Sciatic nerve (tissue), 2 donors: ENCODE results near the gene CLCN7. TPM values are rescaled to one million over a fixed set of nuclear protein-coding genes. Genes with fewer than 3 reads are reported as not detected.
A peak's percentile ranks its signal among the peaks of the same experiment; 100 is the strongest.

Source experiments
- ATAC-seq: fragments of 200-7000 bp; cut with Tn5 transposase; one replicate; pipeline ENCODE4 v1.9.1; 2020; ENCODE audit warnings: mild to moderate bottlenecking, moderate library complexity
- DNase-seq: peaks from one replicate; pipeline ENCODE4 v3.0.0-alpha.2; 2020; ENCODE audit warnings: low spot score
- intact Hi-C: fragments of 100-400 bp; cut with DNase I; formaldehyde crosslinking; loops from one replicate; pipeline ENCODE4 v1.14.2; 2022
- total RNA-seq: library from RNA; stranded (reverse); fragmentation: NEBNext Ultra II Directional; extraction: Animal tissue kit (Norgen Biotek cat#: 25700); gene quantifications from one replicate; pipeline ENCODE4 v1.2.1, GENCODE V29; 2021
- donor health status: DM: no; HTN: no; CAD: no.
- donor health status: DM: no; HTN: no; CAD: no.

The CLCN7 gene
- total RNA-seq, 1 donor from 2014 or later, result 67.0 TPM

DNA sequence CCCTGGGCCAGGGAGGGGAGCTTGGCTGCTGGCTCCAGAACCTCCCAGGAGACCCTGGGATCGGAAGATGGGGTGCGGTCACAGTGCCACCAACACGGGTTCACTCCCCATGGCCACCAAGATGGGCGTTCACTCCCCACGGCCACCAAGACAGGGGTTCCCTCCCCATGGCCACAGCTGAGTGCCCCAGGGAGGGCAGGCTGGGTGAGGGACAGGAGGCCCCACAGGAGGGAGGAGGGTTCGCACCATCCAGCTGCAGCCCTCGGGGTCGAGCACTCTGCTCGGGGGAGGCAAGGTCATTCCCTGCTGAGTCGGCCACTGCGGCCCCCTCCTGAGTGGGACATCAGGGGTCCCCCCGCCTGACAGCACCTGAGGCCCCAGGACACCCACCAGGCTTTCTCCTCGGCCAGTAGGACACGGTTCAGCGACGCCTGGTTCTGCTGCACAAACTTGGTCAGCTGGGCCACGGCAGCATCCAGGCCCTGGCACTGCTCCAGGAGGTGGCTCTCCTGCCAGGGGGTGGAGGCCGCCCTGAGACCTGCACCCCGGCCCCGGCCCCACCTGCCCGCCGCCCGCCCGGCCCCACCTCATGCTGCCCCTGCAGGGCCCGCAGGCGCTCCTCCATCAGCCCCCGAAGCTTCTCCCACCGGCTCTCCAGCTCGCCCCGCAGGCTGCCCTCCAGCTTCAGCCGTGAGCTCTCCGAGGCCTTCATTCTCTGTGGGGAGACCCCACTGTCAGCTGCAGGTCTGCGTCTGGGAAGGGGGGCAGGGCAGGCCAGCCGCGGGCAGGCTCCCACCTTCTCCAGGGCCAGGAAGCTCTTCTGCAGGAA, 36.4 kb downstream of the CLCN7 start:
- intact Hi-C loops, result no loop called here
- no peak for DNase-seq
- no peak for ATAC-seq

DNA sequence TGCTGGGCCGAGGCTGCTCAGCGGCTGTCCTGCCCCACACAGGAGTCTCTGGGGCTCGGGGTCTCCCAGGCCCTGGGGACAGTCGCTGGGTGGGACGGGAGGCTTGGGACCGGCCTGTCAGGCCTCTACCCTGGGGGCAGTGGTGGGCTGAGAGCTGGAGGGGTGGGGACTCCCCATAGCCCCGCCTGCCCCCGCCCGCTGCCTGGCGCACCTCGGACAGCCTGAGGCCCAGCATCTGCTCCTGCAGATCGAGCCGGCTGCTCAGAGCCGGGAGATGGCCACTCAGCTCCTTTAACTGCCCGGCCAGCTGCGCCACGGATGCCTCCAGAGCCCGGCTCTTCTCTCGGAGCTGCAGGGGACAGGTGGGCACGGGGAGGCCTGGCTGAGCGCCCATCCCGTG, 37.2 kb downstream of the CLCN7 start:
- DNase-seq (no peak), ATAC-seq (no peak)
- intact Hi-C loops, result no loop called here

DNA sequence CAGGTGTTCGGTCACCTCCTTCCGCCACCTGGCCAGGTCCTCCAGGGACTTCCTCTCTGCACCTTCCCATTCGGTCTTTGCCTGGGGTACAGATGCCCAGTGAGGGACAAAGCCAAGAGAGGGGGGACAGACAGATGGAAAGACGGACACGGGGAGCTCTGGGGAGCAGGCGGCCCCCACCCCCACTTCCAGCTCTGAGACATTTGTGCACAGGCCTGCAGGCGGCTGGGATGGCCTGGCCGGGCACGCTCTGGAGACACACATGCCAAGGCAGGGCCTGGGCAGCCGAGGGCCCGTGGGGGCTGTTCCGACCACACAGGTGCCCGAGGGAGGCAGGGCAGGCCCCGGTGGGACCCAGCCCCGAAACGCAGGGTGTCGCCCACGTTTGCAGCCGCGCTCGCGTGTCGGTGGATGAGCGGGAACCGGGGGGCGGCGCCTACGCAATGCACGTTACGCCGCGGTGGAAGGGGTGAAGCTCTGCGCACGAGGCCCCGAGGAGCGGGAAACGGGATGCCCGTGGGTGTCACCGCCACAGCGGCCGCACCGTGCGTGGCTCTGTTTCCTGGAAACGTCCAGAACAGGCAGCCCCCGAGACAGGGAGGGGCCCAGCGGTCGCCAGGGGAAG, 38.0 kb downstream of the CLCN7 start:
- DNase-seq (no peak), ATAC-seq (no peak)
- intact Hi-C loops, result no loop called here

DNA sequence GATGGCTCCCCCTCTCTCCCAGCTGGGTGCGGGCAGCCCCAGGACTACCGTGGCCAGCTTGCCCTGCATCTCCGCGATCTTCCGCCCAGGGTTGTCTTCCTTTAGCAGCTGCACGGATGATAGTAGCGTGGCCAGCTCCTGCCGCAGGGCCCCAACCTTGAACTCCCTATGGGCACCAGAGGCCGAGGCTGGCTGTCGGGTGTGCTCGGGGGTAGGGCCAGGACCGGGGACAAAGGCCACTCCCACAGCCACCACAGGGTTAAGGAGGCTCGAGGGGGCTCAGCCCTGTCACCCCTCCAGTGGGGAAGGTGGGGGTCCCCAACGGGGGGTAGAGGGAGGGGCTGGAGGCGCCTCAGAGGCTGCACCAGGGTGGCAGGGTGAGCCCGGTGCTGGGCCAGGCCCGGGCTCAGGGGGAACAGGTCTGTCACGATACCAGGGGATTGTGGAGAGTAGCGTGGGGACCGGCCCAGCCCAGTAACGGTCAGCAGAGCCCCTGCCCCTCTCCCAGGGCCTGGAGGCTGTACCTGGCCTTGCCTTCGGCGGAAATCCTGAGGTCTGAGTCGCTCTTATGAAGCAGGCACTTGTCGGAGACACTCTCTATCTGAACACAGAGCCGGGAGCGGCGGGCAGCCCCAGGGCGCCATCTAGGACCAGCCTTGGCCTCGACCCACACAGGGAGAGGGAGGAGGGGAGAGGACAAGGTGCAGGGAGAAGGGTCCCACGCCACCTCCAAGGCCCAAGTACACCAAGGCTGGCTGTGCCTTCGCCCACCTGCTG, 38.7 kb downstream of the CLCN7 start:
- DNase-seq, result no peak
- ATAC-seq, result no peak
- intact Hi-C loops, result no loop called here

DNA sequence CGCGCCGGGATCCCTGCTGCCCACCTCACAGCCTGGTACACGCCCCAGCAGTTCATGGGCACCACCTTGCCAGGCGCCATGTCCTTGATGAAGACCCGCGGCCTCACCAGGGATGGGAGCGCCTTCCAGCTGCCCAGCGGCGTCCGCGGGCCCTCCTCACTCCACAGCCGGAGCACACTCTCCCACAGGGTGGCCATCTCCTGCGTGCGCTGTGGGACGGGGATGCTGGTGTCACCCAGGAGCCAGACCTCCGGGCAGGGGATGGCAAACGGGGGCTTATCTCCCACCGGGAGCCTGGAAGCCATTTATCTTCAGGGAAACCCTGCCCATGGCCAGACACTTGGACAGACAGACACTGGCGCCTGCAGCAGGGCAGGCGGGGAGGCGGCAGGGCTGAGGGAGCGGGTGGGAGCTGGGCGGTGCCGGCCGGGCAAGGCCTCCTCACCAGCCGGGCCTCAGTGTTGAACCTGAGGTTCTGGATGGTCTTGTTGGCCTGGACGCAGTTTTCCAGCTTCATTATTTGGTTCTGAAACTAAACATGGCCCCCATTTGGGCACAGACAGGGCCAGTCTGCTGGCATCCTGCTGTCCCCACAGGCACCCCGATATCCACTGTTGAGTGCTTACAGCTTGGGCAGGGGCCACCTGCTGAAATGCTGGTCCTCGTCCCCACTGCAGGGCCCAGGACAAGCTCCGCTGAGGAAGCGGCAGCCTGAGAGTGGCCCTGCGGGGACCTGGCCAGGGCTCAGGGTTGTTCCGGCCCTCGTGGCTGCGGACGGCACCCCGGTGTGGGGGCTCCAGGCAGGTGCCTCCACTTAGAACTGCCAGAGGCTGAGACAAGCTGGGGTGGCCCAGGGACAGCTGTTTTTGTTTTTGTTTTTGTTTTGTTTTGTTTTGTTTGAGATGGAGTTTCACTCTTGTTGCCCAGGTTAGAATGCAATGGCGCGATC, 39.9 kb downstream of the CLCN7 start:
- intact Hi-C loops, result no loop called here
- ATAC-seq, result no peak
- DNase-seq, result no peak

DNA sequence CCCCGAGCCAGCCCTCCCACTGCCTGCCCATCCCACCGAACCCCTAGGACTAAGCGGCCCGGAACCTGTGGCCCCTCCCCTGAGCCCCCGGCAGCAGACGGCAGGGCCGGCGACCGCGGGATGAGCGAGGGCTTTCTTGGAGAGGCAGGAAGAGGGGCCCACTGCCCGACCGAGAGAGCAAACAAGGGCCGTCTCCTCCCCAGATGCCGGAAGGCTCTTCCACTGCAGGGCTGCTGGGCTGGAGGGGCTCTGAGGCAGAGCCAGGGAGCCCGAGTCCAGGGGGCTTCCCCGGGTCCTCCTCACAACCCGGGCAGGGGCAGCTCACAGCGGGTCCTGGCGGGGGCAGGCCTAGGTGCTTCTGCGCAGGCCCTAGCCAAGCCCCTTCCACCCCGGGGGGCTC, 41.1 kb downstream of the CLCN7 start:
- ATAC-seq (no peak), DNase-seq (no peak)
- intact Hi-C loops, result no loop called here

DNA sequence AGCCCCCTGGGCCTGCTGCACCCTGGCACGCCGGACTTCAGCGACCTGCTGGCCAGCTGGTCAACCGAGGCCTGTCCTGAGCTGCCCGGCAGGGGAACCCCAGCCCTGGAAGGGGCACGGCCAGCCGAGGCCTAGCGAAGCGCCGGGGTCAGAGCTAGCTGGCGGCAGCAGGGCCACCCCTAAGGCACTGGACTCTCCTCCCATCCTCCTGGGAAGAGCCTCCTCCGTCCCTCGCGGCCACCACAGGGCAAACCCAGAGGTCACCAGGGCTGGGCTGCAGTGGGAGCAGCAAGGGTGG, 41.6 kb downstream of the CLCN7 start:
- ATAC-seq (no peak), DNase-seq (no peak)
- intact Hi-C loops, result no loop called here

DNA sequence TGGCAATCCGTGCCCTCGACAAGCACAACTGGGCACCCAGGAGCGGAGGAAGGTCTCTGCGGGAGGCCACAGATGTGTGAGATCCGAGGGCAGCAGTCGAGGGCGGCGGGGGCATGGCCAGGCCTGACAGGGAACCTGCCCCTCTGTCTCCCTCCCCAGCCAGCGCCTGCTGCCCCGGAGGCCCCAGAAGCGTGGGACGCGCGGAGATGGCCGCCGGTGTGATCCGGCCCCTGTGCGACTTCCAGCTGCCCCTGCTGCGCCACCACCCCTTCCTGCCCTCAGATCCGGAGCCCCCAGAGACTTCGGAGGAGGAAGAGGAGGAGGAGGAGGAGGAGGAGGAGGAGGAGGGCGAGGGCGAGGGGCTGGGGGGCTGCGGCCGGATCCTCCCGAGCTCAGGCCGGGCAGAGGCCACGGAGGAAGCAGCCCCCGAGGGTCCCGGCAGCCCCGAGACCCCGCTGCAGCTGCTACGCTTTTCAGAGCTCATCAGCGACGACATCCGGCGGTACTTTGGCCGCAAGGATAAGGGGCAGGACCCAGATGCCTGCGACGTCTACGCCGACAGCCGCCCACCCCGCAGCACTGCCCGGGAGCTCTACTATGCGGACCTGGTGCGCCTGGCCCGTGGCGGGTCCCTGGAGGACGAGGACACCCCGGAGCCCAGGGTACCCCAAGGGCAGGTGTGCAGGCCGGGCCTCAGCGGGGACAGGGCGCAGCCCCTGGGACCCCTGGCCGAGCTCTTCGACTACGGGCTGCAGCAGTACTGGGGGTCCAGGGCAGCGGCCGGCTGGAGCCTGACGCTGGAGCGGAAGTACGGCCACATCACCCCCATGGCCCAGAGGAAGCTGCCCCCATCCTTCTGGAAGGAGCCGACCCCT, 42.2 kb downstream of the CLCN7 start:
- DNase-seq (no peak), ATAC-seq (no peak)
- intact Hi-C loops, result no loop called here

DNA sequence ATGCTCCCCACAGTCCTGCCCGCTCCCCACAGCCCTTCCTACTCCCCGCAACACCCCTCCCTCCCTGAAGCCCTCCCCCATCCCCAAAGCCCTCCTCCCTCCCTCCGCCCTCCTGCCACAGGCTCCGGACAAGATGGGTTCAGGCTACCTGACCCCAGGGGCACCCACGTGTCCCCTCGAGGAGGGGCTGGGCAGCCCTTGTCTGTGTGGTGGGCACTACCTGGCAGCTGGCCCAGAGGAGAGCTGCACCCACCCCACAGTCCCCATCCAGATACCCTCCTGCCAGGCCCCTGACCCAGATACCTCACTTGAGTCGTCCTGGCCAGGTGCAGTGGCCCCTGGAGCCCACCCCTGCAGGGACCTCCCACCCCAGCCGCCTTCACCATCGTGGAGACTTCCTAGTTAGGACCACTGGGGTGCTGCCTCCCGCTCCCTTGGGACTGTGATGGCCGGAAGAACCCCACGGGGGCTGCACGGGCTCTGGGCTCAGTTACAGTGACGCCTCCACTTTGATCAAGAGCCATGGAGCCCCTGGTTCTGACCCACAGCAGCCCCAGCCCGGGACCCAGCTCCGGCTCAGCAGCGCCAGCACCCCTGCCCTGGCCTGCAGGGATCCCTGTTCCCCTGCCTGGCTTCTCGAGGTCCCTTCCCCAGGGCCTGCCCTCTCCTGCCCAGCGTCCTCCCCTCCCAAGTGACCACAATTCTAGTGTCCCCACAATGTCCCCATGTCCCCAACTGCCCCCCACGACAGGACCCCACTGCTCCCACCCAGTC, 43.1 kb downstream of the CLCN7 start:
- DNase-seq, result no peak
- intact Hi-C loops, result no loop called here
- ATAC-seq, result no peak

DNA sequence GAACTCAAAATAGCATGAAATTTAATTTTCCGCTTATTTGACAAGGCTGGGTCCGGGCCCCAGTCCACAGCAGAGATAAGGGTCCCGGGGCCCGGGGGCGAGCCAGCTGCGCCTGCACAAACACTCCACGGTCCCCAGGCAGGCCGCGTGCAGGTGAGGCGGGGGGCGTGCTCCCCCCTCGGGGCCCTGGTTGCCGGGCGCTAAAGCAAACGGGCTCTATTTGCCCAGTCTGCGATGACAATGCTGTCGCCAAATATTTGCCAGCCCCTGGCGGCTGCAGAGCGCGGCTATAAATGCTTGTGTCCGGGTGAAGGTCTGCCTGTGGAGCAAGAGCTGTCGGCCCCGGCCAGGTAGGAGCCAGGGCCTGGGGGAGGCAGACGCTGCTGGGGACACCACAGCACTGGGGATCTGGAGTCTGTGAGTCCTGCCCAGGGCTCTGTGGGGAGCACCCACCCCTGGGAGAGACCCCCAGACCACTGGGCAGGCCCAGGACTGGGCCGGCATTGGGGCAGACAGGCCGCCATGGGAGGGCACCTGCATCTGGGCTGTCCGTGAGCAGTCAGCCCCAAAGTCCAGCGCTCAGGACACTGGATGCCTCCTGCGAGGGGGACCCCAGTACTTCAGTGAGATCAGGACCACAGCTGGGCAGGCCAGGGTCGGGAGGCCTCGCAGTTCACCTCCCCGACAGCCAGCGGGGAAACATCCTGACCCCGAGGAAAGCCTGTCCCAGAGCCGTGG, 43.9 kb downstream of the CLCN7 start, which contains the start of gene PERCC1:
Gene PERCC1 (plus strand): TSS at position 320 of the 738 bp plus-strand sequence. CDS start 1,516 bp downstream, outside the sequence.
- DNase-seq (no peak), ATAC-seq (no peak)
- intact Hi-C loops, result no loop called here

DNA sequence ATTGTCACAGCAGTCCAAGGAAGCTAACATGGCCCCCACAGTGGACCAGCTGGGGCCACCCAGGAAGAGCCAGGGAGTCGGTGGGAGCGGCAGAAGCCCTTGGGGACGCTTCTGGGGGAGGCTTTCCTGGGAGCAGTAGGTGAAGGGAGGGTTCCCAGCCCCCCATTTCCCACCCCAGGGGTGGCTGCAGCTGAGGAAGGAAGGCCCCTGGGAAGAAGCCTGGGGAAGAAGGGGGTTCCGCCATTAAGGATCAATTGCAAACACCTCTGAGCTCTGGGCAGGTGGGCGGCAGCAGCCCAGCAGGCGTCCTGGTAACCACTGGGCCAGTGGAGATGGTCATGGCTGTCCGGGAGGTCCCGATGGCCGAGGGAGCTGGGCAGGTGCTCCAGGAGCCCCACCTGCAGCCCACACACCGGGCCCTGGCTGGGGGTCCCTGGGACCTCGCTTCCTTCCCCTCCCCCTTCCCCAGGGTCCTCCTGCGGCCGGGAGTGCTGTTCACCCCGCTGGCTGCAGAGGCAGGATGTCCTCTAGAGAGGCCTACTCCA, 44.5 kb downstream of the CLCN7 start:
- ATAC-seq, result no peak
- DNase-seq, result no peak
- intact Hi-C loops, result no loop called here

DNA sequence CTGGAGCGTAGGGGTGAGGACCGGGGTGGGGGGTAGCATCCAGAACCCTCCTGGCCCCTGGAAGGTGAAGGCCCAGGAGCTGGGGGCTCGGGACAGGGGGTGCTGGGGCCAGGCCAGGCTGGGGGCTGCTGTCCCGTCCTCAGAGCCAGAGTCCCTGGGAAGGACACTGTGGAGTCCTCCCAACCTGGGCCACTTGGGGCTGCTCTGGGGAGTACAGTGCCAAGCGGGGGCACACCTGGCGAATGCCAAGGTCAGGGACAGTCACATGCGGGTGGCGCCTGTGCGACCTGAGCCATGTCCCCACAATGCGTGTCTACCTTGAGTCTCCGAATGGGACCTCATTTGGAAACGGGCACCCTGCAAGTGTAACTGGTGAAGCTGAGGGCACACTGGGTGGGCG, 45.2 kb downstream of the CLCN7 start:
- DNase-seq (no peak), ATAC-seq (no peak)
- intact Hi-C loops, result no loop called here

DNA sequence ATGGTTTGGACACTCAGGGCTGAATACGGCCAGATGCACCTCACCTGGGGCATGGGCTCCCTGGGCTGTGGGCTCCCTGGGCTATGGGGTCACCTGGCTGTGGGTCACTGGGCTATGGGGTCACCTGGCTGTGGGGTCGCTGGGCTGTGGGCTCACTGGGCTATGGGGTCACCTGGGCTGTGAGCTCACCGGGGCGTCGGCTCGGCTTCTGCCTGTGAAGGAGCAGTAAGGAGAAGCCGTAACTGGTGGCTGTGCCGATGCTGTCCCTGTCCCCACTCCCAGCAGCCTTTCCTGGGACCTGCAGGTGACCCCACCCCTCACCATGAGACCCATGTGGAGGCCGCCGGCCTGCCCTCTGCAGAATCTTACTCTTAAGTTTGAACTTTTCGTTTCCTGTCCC, 45.8 kb downstream of the CLCN7 start:
- peak; percentile 14 for ATAC-seq
- DNase-seq, result no peak
- intact Hi-C loops, result no loop called here

DNA sequence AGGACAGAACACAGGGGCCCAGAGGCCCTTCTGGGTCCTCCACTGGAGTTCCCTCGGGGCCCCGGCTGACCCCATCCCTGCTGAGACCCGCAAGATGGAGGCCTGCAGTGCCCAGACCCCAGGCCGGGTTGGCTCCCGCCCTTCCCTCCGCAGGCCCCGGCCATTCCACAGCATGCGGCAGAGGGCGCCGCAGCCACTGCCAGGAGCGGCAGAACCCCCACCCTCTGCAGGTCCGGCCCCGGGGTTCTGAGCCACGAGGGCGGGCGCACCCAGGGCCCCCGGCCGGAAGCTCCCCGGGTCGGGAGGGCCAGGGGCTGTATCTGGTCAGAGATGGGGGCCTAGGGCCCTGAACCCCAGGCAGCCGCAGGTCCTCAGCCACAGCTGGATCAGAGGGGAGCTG, 46.3 kb downstream of the CLCN7 start:
- intact Hi-C loops, result no loop called here
- no peak for DNase-seq
- peak; percentile 47 for ATAC-seq

DNA sequence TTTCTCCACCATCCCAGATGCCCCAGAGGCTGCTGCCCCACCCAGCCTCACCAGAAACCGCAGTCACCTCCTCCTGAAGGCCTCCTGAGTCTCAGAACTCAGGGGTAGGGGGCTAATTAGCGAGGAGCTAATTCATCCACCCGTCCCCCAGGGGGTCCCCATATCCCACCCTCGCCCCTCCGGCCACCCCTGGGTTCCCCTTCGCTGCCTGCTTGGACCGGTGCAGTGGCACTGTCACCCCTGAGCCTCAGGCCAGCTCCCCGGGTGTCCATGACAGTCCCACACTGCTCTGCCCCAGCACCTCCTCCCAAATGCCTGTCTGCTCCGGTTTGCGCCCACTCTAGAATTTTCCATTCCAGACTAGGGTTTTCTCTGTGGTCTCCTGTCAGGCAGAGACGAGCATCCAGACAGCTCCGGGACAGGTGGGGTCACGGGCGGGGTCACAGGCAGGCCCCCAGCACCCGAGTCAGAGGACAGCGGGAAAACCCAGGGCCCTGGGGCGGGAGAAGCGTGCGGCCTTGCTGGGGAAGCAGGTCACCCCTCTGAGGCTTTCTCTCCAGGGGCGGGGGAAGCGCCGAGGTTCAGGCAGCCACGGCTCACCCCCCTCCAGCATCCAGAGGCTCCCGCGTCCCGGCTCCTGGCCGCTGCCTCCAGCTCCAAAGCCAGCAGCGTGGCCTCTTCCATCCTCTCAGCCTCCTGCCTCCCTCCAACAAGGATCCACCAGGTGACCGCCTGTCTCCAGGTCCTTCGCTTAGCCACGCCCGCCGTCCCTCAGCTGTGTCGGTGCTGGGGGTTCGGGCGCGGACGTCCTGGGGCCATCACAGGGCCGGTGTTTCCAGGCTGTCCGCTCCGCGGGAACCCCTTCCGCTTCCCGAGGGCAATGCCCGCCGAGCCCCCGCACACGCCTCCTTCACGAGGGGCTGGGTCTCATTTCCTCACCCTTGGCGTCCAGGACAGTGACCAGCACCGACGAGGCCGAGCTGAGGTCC, 47.1 kb downstream of the CLCN7 start:
- intact Hi-C loops, result no loop called here
- ATAC-seq, result no peak
- DNase-seq, result no peak
